GM23338 (cell line): ENCODE measurements around the gene GRHPR. TPM values are rescaled to one million over a fixed set of nuclear protein-coding genes. Genes with fewer than 3 reads are reported as not detected.
"Not testable (repeated sequence)": the region's sequence is repeated elsewhere in the genome, so short reads cannot be mapped to it uniquely, and the experiment has no call there.

ENCODE experiments used
- ATAC-seq: fragments of 200-7000 bp; cut with Tn5 transposase; 3 replicates; pipeline ENCODE4 v1.9.1; 2020
- DNase-seq: peaks from one replicate; pipeline ENCODE4 v3.0.0-alpha.2; 2015; ENCODE audit warnings: low spot score
- H2AFZ ChIP-seq: fragments of 200-600 bp; sonication (generic); 2 replicates; pipeline ENCODE4 v1.8.0; 2016; ENCODE audit warnings: antibody characterized with exemption, mild to moderate bottlenecking, moderate library complexity
- H3F3A ChIP-seq: fragments of 200-600 bp; sonication (generic); replicated peaks from 2 replicates; pipeline ENCODE4 v1.8.0; 2017; ENCODE audit warnings: antibody characterized with exemption, mixed run types, low read depth
- H3K27ac ChIP-seq: fragments of 200-600 bp; sonication (generic); 2 replicates; pipeline ENCODE4 v1.6.1; 2016; ENCODE audit warnings: low read depth
- H3K27me3 ChIP-seq: fragments of 200-600 bp; sonication (generic); 2 replicates; pipeline ENCODE4 v1.8.0; 2016; ENCODE audit warnings: mild to moderate bottlenecking, mixed run types, moderate library complexity; ENCODE audit not compliant: insufficient read depth
- H3K36me3 ChIP-seq: fragments of 200-600 bp; sonication (generic); 2 replicates; pipeline ENCODE4 v1.8.0; 2016; ENCODE audit warnings: mild to moderate bottlenecking; ENCODE audit not compliant: insufficient read depth
- H3K4me1 ChIP-seq: fragments of 200-600 bp; sonication (generic); 2 replicates; pipeline ENCODE4 v1.8.0; 2016; ENCODE audit warnings: mild to moderate bottlenecking, moderate library complexity; ENCODE audit not compliant: insufficient read depth
- H3K4me2 ChIP-seq: fragments of 200-600 bp; sonication (generic); 2 replicates; pipeline ENCODE4 v1.7.1; 2017; ENCODE audit warnings: mixed run types
- H3K4me3 ChIP-seq: fragments of 200-600 bp; sonication (generic); 2 replicates; pipeline ENCODE4 v1.6.1; 2016; ENCODE audit warnings: mixed run types
- H3K79me2 ChIP-seq: fragments of 200-600 bp; sonication (generic); replicated peaks from 2 replicates; pipeline ENCODE4 v1.8.0; 2017; ENCODE audit warnings: mild to moderate bottlenecking; ENCODE audit not compliant: insufficient read depth
- H3K9me2 ChIP-seq: fragments of 200-600 bp; sonication (generic); 2 replicates; pipeline ENCODE4 v1.8.0; 2017; ENCODE audit not compliant: insufficient read depth
- H4K20me1 ChIP-seq: fragments of 200-600 bp; sonication (generic); replicated peaks from 2 replicates; pipeline ENCODE4 v1.8.0; 2017; ENCODE audit warnings: mild to moderate bottlenecking; ENCODE audit not compliant: insufficient read depth
- H3K27ac Mint-ChIP-seq: 2 replicates; pipeline ENCODE4 v1.8.0; 2020; ENCODE audit warnings: inconsistent platforms, mild to moderate bottlenecking, moderate library complexity, mixed read lengths
- H3K27me3 Mint-ChIP-seq: 3 replicates; pipeline ENCODE4 v1.8.0; 2022; ENCODE audit warnings: low read depth, mild to moderate bottlenecking, moderate library complexity, mixed read lengths, inconsistent platforms; ENCODE audit not compliant: insufficient read depth, poor library complexity
- H3K36me3 Mint-ChIP-seq: 3 replicates; pipeline ENCODE4 v1.8.0; 2021; ENCODE audit warnings: low read depth, mild to moderate bottlenecking, inconsistent platforms, moderate library complexity, mixed read lengths
- H3K4me1 Mint-ChIP-seq: 3 replicates; pipeline ENCODE4 v1.8.0; 2020; ENCODE audit warnings: mild to moderate bottlenecking, inconsistent platforms, mixed read lengths
- H3K4me3 Mint-ChIP-seq: 3 replicates; pipeline ENCODE4 v1.8.0; 2021; ENCODE audit warnings: moderate library complexity, mild to moderate bottlenecking, inconsistent platforms, mixed read lengths
- H3K9me3 Mint-ChIP-seq: 3 replicates; pipeline ENCODE4 v1.8.0; 2020; ENCODE audit warnings: moderate library complexity, mild to moderate bottlenecking, inconsistent platforms, mixed read lengths
- NANOG ChIP-seq: IDR thresholded peaks from 2 replicates; pipeline ENCODE4 v1.6.1; 2016; ENCODE audit warnings: antibody characterized with exemption, borderline replicate concordance
- STAT1 ChIP-seq: IDR thresholded peaks from one replicate; pipeline ENCODE4 v1.6.1; 2016; ENCODE audit warnings: antibody characterized with exemption; ENCODE audit not compliant: unreplicated experiment
- polyA plus RNA-seq: library from polyadenylated mRNA; unstranded; fragments of >200 nt; fragmentation: Nextera tagmentation; extraction: Ambion mirVana; gene quantifications from 2 replicates; pipeline ENCODE4 v1.2.1, GENCODE V29; 2016
- total RNA-seq: library from RNA; depleted of rRNA; stranded (reverse); fragments of >200 nt; shearing (Covaris generic); gene quantifications from 2 replicates; pipeline ENCODE4 v1.2.3, GENCODE V29; 2014
- TF ChIP-seq, protein P1 (sequence below): IDR thresholded peaks from one replicate; pipeline ENCODE4 v1.6.1; 2018; ENCODE audit warnings: antibody characterized with exemption; ENCODE audit not compliant: unreplicated experiment
- TF ChIP-seq, protein P2 (sequence below): fragments of 250-450 bp; sonication (Bioruptor Pico); IDR thresholded peaks from 2 replicates; pipeline ENCODE4 v1.5.0; 2020; ENCODE audit warnings: mild to moderate bottlenecking, moderate library complexity

Gene GRHPR
- total and polyA plus RNA-seq, 2 experiments from 2014 or later: 69.0 to 128 TPM

DNA sequence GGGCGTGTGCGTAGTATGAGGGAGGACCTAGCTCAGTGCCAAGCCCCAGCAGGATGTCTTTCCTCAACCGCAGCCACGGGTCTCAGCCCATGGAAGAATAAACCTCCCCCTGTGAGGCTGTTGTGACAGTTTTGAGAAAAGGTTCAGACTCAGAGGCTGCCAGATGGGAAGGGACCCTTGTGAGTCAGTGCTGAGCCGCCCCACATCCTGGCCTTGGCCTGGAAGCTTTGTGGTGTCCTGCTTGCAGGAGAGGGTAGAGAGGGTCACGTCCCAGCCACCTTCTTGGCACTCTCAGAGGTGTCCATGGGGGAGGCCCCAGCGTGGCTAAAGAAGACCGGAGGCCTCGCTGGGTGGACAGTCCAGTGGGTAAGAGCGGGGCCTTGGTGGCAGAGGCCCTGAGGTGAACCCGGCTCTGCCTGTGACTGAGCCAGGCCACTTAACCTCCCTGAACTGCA lies 2.8 kb downstream of the GRHPR start:
- TF ChIP-seq STAT1 (no peak), NANOG (no peak)
- TF ChIP-seq, protein P1, sequence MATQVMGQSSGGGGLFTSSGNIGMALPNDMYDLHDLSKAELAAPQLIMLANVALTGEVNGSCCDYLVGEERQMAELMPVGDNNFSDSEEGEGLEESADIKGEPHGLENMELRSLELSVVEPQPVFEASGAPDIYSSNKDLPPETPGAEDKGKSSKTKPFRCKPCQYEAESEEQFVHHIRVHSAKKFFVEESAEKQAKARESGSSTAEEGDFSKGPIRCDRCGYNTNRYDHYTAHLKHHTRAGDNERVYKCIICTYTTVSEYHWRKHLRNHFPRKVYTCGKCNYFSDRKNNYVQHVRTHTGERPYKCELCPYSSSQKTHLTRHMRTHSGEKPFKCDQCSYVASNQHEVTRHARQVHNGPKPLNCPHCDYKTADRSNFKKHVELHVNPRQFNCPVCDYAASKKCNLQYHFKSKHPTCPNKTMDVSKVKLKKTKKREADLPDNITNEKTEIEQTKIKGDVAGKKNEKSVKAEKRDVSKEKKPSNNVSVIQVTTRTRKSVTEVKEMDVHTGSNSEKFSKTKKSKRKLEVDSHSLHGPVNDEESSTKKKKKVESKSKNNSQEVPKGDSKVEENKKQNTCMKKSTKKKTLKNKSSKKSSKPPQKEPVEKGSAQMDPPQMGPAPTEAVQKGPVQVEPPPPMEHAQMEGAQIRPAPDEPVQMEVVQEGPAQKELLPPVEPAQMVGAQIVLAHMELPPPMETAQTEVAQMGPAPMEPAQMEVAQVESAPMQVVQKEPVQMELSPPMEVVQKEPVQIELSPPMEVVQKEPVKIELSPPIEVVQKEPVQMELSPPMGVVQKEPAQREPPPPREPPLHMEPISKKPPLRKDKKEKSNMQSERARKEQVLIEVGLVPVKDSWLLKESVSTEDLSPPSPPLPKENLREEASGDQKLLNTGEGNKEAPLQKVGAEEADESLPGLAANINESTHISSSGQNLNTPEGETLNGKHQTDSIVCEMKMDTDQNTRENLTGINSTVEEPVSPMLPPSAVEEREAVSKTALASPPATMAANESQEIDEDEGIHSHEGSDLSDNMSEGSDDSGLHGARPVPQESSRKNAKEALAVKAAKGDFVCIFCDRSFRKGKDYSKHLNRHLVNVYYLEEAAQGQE: no peak
- TF ChIP-seq, protein P2, sequence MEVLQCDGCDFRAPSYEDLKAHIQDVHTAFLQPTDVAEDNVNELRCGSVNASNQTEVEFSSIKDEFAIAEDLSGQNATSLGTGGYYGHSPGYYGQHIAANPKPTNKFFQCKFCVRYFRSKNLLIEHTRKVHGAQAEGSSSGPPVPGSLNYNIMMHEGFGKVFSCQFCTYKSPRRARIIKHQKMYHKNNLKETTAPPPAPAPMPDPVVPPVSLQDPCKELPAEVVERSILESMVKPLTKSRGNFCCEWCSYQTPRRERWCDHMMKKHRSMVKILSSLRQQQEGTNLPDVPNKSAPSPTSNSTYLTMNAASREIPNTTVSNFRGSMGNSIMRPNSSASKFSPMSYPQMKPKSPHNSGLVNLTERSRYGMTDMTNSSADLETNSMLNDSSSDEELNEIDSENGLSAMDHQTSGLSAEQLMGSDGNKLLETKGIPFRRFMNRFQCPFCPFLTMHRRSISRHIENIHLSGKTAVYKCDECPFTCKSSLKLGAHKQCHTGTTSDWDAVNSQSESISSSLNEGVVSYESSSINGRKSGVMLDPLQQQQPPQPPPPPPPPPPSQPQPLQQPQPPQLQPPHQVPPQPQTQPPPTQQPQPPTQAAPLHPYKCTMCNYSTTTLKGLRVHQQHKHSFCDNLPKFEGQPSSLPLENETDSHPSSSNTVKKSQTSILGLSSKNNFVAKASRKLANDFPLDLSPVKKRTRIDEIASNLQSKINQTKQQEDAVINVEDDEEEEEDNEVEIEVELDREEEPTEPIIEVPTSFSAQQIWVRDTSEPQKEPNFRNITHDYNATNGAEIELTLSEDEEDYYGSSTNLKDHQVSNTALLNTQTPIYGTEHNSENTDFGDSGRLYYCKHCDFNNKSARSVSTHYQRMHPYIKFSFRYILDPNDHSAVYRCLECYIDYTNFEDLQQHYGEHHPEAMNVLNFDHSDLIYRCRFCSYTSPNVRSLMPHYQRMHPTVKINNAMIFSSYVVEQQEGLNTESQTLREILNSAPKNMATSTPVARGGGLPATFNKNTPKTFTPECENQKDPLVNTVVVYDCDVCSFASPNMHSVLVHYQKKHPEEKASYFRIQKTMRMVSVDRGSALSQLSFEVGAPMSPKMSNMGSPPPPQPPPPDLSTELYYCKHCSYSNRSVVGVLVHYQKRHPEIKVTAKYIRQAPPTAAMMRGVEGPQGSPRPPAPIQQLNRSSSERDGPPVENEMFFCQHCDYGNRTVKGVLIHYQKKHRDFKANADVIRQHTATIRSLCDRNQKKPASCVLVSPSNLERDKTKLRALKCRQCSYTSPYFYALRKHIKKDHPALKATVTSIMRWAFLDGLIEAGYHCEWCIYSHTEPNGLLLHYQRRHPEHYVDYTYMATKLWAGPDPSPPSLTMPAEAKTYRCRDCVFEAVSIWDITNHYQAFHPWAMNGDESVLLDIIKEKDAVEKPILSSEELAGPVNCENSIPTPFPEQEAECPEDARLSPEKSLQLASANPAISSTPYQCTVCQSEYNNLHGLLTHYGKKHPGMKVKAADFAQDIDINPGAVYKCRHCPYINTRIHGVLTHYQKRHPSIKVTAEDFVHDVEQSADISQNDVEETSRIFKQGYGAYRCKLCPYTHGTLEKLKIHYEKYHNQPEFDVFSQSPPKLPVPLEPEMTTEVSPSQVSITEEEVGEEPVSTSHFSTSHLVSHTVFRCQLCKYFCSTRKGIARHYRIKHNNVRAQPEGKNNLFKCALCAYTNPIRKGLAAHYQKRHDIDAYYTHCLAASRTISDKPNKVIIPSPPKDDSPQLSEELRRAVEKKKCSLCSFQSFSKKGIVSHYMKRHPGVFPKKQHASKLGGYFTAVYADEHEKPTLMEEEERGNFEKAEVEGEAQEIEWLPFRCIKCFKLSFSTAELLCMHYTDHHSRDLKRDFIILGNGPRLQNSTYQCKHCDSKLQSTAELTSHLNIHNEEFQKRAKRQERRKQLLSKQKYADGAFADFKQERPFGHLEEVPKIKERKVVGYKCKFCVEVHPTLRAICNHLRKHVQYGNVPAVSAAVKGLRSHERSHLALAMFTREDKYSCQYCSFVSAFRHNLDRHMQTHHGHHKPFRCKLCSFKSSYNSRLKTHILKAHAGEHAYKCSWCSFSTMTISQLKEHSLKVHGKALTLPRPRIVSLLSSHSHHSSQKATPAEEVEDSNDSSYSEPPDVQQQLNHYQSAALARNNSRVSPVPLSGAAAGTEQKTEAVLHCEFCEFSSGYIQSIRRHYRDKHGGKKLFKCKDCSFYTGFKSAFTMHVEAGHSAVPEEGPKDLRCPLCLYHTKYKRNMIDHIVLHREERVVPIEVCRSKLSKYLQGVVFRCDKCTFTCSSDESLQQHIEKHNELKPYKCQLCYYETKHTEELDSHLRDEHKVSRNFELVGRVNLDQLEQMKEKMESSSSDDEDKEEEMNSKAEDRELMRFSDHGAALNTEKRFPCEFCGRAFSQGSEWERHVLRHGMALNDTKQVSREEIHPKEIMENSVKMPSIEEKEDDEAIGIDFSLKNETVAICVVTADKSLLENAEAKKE (CRISPR knock-in tag): no peak
- Histone ChIP-seq H3K4me1 (peaks cover 8% of the 10 kb centered on the region), H4K20me1 (peaks cover 4% of the 10 kb centered on the region; the same call in 1 of the 2 replicates), H3F3A (peaks cover 7% of the 10 kb centered on the region; the same call in 1 of the 2 replicates), H3K4me2 (no peak overlapping the region), H3K4me3 (no peak overlapping the region), H3K36me3 (peaks cover 7% of the 10 kb centered on the region; the same call in 1 of the 2 replicates), H2AFZ (no peak overlapping the region), H3K27me3 (no peaks in the 10 kb centered on the region), H3K9me2 (no peaks in the 10 kb centered on the region), H3K27ac (no peak overlapping the region), H3K79me2 (peaks cover 15% of the 10 kb centered on the region)
- H3K27ac Mint-ChIP-seq: no peak overlapping the region
- ATAC-seq: no peak
- no peak for DNase-seq
- H3K36me3 Mint-ChIP-seq: peaks cover 44% of the 10 kb centered on the region
- H3K4me1 Mint-ChIP-seq: peaks cover 19% of the 10 kb centered on the region; the same call in 2 of the 3 replicates
- peaks cover 13% of the 10 kb centered on the region for H3K27me3 Mint-ChIP-seq
- H3K4me3 Mint-ChIP-seq: no peak overlapping the region
- H3K9me3 Mint-ChIP-seq: no peaks in the 10 kb centered on the region

DNA sequence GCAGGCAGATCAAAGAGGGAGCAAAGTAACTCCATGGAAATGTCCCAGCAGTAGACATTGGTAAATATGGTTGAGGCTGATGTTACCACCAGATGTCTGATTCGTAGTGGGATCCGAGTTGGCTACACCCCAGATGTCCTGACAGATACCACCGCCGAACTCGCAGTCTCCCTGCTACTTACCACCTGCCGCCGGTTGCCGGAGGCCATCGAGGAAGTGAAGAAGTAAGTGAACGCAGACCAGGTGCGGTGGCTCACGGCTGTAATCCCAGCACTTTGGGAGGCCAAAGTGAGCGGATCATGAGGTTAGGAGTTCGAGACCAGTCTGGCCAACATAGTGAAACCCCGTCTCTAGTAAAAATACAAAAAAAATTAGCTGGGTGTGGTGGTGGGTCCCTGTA lies 3.9 kb downstream of the GRHPR start:
- H3K27me3 ChIP-seq, H3K36me3 ChIP-seq, H3K9me2 ChIP-seq, H3K4me3 Mint-ChIP-seq, H3K4me3 ChIP-seq, H3K27ac ChIP-seq, H3F3A ChIP-seq, H3K4me2 ChIP-seq, H4K20me1 ChIP-seq, H3K9me3 Mint-ChIP-seq, ATAC-seq, H3K27ac Mint-ChIP-seq, DNase-seq, H2AFZ ChIP-seq, H3K4me1 ChIP-seq: not testable (repeated sequence)
- peaks cover 13% of the 10 kb centered on the region for H3K27me3 Mint-ChIP-seq
- H3K4me1 Mint-ChIP-seq: peaks cover 21% of the 10 kb centered on the region; the same call in 2 of the 3 replicates
- H3K79me2 ChIP-seq: peaks cover 15% of the 10 kb centered on the region
- H3K36me3 Mint-ChIP-seq: peaks cover 54% of the 10 kb centered on the region
